ENCODE data around the gene LMF2.

The LMF2 gene

DNA sequence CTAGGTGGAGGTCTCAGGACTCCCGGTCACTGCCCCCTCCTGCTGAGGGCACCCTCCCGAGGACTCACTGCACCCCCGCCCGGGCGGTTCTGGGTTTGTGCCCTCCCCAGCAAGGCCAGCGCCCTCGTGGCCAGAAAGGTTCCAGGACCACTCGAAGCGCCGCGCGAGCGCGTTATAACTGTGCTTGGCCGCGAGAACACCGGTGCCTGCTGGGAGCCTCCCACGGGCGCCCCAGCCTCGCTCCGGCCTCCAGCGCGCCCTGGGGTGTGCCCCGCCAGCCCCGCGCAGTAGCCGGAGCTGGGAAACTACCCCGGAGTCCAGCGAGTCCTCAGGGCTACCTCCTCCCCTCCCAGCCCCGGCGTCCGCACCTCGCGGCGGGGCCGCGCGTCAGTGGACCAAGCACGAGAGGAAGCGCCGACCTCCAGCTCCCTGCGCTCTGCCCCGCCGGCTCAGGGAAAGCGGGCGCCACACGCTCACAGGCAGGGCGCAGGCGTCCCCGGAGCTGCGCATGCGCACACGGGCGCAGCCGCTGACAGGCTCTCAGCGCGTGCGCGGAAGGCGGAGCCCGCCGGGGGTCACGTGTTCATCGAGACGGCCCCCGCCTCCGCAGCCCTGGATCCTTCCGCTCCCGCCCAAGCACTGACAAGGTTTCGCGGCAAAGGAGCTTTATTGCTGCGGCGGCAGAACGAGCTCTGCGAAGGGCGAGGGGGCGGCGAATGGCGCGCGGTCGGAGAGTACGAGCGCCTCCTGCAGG, 17.8 kb upstream of the LMF2 start, which contains the start of gene SCO2:
Gene SCO2 (minus strand): TSS at position 495 of the 754 bp plus-strand sequence. CDS start 1,187 bp downstream, outside the sequence.
- Histone ChIP-seq H4K20me1 (ENCODE audit: control insufficient read depth, insufficient read depth, low read depth, low read length) (no peaks in the 10 kb centered on the region), H3K4me2 (ENCODE audit: low read length) (peak within 1 kb of the TSS; percentile 97), H3K27me3 (ENCODE audit: control insufficient read depth, low read length) (no peaks in the 10 kb centered on the region), H3K36me3 (ENCODE audit: control insufficient read depth, low read length) (peaks cover 46% of the 10 kb centered on the region), H3F3A (ENCODE audit: control insufficient read depth, insufficient read depth) (peaks cover 21% of the 10 kb centered on the region), H3K27ac (ENCODE audit: low read depth, low read length) (peak within 1 kb of the TSS; percentile 83), H3K4me3 (ENCODE audit: low read length) (peak within 1 kb of the TSS; percentile 93), H3K9me3 (ENCODE audit: control insufficient read depth, insufficient read depth, low read length) (no peaks in the 10 kb centered on the region), H3K4me1 (ENCODE audit: control insufficient read depth, low read length) (peaks cover 29% of the 10 kb centered on the region), H3K79me2 (ENCODE audit: control insufficient read depth, low read length) (peaks cover 51% of the 10 kb centered on the region), H3K9me2 (replicated peaks; ENCODE audit: control insufficient read depth, low read length) (no peaks in the 10 kb centered on the region)
- TF ChIP-seq, protein P1, sequence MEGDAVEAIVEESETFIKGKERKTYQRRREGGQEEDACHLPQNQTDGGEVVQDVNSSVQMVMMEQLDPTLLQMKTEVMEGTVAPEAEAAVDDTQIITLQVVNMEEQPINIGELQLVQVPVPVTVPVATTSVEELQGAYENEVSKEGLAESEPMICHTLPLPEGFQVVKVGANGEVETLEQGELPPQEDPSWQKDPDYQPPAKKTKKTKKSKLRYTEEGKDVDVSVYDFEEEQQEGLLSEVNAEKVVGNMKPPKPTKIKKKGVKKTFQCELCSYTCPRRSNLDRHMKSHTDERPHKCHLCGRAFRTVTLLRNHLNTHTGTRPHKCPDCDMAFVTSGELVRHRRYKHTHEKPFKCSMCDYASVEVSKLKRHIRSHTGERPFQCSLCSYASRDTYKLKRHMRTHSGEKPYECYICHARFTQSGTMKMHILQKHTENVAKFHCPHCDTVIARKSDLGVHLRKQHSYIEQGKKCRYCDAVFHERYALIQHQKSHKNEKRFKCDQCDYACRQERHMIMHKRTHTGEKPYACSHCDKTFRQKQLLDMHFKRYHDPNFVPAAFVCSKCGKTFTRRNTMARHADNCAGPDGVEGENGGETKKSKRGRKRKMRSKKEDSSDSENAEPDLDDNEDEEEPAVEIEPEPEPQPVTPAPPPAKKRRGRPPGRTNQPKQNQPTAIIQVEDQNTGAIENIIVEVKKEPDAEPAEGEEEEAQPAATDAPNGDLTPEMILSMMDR (IDR thresholded peaks at IDR 0.05; ENCODE audit: low read depth, low read length, poor library complexity, severe bottlenecking), result no peak
- no peak for TF ChIP-seq EZH2phosphoT487 (IDR thresholded peaks at IDR 0.05; ENCODE audit: borderline replicate concordance, low read length)

DNA sequence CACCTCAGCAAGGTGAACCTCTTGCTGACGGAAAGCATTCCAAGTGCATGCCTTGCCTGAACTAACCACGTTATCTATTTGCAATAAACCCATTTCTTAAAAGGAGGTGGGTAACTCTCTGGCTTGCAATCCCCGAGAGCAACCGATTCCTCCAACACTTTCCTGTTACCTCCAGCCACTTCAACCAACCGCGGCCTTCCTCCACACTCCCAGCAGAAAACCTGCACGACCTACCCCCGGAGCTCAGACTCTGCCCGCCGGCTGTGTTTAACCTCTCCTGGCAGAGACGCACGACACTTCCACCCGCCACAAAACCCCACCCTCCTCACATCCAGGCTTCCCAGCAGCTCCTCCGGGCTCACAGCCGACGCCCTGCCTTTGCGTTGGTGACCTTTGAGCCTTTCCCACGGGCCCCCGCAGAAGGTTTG, 17.2 kb upstream of the LMF2 start:
- H3K27me3 ChIP-seq (ENCODE audit: control insufficient read depth, low read length), result no peaks in the 10 kb centered on the region
- peaks cover 46% of the 10 kb centered on the region for H3K36me3 ChIP-seq (ENCODE audit: control insufficient read depth, low read length)
- peaks cover 23% of the 10 kb centered on the region for H3K4me1 ChIP-seq (ENCODE audit: control insufficient read depth, low read length)
- no peaks in the 10 kb centered on the region for H4K20me1 ChIP-seq (ENCODE audit: control insufficient read depth, insufficient read depth, low read depth, low read length)
- peak overlapping the region; percentile 97 for H3K4me2 ChIP-seq (ENCODE audit: low read length)
- no peaks in the 10 kb centered on the region for H3K9me2 ChIP-seq (replicated peaks; ENCODE audit: control insufficient read depth, low read length)
- H3K9me3 ChIP-seq (ENCODE audit: control insufficient read depth, insufficient read depth, low read length), result no peaks in the 10 kb centered on the region
- TF ChIP-seq, protein P1 (IDR thresholded peaks at IDR 0.05; ENCODE audit: low read depth, low read length, poor library complexity, severe bottlenecking), result no peak
- no peak for TF ChIP-seq EZH2phosphoT487 (IDR thresholded peaks at IDR 0.05; ENCODE audit: borderline replicate concordance, low read length)
- H3K4me3 ChIP-seq (ENCODE audit: low read length), result peak overlapping the region; percentile 93
- H3K79me2 ChIP-seq (ENCODE audit: control insufficient read depth, low read length), result peaks cover 51% of the 10 kb centered on the region
- peaks cover 21% of the 10 kb centered on the region for H3F3A ChIP-seq (ENCODE audit: control insufficient read depth, insufficient read depth)
- peak overlapping the region; percentile 83 for H3K27ac ChIP-seq (ENCODE audit: low read depth, low read length)

DNA sequence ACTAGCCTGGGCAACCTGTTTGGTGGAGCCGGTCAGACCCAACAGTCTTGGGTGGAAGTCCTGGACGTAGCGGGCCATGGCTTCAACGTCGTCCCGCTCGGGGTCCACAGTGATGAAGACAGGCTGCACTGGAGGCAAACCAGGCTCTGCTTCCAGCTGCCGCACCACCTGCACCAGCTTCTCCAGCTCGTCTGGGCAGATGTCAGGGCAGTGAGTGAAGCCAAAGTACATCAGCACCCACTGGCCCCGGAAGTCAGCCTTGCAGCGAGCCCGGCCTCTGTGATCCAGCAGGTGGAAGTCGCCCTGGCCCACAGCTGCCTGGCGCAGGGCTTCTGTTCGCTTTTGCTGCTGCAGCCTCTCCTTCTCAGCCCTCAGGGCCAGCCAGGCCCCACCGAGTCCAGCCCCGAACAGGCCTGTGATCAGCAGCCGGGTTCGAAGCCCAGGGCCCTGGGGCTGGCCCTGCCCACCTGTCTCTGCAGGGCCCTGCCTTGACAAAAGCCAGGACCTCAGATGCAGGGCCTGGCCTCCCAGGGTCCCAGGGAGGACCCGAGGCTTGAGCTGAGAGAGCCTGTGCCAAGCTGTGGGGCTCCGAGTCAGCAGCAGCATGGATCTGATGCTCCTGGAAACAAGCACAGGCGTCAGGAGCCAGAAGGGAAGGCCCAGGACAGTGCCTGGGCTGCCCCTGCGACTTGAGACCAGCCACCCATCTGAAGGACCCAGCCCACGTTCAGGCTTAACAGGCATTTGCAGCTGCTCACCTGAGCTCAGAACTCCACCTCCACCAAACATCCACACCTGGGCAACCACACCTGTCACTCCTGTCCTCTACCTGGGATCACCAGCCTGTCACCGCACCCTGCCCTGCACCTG, 16.5 kb upstream of the LMF2 start:
- Histone ChIP-seq H3K4me2 (ENCODE audit: low read length) (peak overlapping the region; percentile 97), H4K20me1 (ENCODE audit: control insufficient read depth, insufficient read depth, low read depth, low read length) (no peaks in the 10 kb centered on the region), H3K9me2 (replicated peaks; ENCODE audit: control insufficient read depth, low read length) (no peaks in the 10 kb centered on the region), H3K36me3 (ENCODE audit: control insufficient read depth, low read length) (peaks cover 52% of the 10 kb centered on the region), H3F3A (ENCODE audit: control insufficient read depth, insufficient read depth) (peaks cover 18% of the 10 kb centered on the region), H3K27me3 (ENCODE audit: control insufficient read depth, low read length) (no peaks in the 10 kb centered on the region), H3K79me2 (ENCODE audit: control insufficient read depth, low read length) (peaks cover 51% of the 10 kb centered on the region), H3K27ac (ENCODE audit: low read depth, low read length) (peak overlapping the region; percentile 83), H3K4me3 (ENCODE audit: low read length) (peak overlapping the region; percentile 93), H3K9me3 (ENCODE audit: control insufficient read depth, insufficient read depth, low read length) (no peaks in the 10 kb centered on the region), H3K4me1 (ENCODE audit: control insufficient read depth, low read length) (peaks cover 22% of the 10 kb centered on the region)
- TF ChIP-seq, protein P1 (IDR thresholded peaks at IDR 0.05; ENCODE audit: low read depth, low read length, poor library complexity, severe bottlenecking), result no peak
- no peak for TF ChIP-seq EZH2phosphoT487 (IDR thresholded peaks at IDR 0.05; ENCODE audit: borderline replicate concordance, low read length)
